ENCODE results near the gene SERPINE1. TPM values are rescaled to one million over a fixed set of nuclear protein-coding genes. Genes with fewer than 3 reads are reported as not detected.
"Not testable (repeated sequence)": the region's sequence is repeated elsewhere in the genome, so short reads cannot be mapped to it uniquely, and the experiment has no call there.

Gene SERPINE1
- total RNA-seq, 1 experiment from 2014 or later, result 480 TPM

DNA sequence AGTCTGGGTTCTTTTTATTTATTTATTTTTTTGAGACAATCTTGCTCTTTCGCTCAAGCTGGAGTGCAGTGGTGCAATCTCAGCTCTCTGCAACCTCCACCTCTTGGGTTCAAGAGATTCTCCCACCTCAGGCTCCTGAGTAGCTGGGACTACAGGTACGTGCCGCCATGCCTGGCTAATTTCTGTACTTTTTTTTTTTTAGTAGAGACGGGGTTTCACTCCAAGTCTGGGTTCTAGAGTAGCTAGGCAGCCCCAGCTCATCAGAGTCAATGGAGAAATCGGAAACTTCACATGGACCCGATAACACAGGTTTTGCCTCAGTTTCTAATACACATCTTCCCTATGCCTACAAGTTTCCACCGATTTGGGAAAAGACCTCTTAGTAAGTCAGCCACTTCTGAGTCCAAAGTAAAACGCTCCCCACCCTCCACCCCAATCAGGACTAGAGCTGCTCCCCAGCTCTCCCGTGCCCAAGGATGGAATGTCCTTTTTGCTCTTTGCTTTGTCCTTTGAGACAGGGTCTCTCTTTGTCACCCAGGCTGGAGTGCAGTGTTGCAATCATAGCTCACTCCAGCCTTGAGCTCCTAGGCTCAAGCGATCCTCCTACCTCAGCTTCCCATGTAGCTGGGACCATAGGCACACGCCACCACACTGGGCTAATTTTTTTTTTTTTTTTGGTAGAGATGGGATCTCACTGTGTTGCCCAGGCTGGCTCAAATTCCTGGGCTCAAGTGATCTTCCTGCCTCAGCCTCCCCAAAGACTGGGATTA is 3.8 kb upstream of the SERPINE1 start:
- DNase-seq (ENCODE audit: low spot score), result no peak

DNA sequence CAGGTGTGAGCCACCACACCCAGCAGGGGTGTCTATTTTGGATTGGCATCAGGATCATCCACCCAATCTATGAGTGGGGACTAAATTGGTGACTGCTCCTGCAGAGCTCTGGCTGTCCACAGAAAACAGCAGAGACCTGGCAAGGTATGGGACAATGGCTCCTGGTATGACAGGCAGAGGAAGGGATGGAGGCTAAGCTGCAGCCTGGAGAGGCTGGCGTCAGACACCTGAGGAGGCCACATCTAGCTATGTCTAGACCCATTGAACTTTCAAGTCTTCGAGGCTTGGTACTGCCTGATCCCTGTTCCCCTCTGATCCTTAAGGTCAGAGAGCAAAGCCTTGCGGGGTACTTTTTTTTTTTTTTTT is 3.2 kb upstream of the SERPINE1 start:
- DNase-seq (ENCODE audit: low spot score), result no peak

DNA sequence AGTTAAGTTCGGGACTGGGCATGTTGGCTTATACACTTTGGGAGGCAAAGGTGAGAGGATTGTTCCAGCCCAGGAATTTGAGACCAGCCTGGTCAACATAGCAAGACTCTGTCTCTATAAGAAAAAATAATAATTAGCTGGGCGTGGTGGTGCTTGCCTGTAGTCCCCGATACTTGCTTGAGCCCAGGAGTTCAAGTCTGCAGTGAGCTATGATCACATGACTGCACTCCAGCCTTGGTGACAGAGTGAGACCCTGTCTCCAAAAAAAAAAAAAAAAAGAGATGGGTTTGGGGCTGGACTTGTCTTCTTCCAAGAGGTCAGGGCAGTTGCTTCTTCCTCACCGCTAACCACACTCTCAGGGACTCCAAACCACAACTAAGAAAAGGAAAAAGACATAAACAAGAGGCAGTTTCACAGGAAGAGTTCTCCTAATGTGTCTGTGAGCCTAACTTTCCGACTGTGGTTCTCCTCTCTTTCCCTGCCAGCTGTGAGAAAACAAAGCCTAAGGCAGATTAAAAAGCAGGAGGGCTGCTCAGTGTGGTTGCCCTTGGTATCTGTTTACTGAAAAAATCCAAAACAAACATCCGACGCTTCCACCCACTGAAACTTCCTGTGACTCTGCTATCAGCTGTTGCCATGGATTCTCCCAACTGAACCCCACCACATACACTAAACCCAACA is 2.4 kb upstream of the SERPINE1 start:
- peak; percentile 93 for DNase-seq (ENCODE audit: low spot score)

DNA sequence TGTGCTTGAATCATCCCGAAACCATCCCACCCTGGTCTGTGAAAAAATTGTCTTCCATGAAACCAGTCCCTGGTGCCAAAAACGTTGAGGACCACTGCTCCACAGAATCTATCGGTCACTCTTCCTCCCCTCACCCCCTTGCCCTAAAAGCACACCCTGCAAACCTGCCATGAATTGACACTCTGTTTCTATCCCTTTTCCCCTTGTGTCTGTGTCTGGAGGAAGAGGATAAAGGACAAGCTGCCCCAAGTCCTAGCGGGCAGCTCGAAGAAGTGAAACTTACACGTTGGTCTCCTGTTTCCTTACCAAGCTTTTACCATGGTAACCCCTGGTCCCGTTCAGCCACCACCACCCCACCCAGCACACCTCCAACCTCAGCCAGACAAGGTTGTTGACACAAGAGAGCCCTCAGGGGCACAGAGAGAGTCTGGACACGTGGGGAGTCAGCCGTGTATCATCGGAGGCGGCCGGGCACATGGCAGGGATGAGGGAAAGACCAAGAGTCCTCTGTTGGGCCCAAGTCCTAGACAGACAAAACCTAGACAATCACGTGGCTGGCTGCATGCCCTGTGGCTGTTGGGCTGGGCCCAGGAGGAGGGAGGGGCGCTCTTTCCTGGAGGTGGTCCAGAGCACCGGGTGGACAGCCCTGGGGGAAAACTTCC is 784 bp upstream of the SERPINE1 start:
- DNase-seq (ENCODE audit: low spot score), result peak; percentile 89

DNA sequence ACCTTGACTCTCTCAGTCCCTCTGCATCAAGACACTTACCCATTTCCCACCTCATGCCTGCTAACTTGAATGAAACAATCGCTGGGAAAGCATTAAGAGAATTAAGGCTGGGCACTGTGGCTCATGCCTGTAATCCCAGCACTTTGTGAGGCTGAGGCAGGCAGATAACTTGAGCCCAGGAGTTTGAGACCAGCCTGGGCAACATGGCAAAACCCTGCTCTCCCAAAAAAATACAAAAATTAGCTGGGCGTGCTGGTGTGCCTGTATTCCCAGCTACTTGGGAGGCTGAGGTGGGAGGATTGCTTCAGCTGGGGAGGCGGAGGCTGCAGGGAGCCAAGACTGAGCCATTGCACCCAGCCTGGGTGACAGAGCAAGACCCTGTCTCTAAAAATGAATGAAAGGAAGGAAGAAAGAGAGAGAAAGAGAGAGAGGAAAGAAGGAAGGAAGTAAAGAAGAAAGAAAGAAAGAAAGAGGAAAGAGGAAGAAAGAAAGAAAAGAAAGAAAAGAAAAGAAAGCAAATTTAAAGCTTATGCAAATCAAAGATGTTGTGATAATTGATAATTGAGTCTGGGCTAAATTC is 646 bp downstream of the SERPINE1 start:
- no peak for DNase-seq (ENCODE audit: low spot score)

DNA sequence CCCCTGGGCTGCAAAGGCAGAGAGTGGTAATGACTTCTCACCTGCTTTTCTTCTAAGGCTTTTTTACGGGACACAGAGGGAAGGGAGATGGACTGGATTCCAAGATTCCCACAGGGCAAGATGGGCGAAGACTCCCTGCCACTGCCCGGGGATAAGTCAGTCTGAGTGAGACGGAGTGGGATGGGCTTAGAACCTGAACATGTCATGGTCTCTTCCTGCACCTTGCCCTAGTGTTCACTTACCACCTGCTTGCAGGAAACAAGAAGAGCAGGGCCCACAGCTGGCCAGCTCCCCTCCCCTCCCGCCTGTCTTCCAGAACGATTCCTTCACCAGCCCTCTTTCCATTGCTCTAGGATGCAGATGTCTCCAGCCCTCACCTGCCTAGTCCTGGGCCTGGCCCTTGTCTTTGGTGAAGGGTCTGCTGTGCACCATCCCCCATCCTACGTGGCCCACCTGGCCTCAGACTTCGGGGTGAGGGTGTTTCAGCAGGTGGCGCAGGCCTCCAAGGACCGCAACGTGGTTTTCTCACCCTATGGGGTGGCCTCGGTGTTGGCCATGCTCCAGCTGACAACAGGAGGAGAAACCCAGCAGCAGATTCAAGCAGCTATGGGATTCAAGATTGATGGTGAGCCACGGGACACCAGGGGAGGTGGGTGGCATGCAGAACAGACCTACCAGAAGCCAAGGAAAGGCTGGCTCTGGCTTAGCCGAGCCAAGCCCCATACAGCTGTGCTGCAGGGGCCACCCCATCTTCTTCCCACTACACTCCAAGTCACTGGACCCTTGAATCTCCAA is 1.3 kb downstream of the SERPINE1 start:
- peak; percentile 60 for DNase-seq (ENCODE audit: low spot score)

DNA sequence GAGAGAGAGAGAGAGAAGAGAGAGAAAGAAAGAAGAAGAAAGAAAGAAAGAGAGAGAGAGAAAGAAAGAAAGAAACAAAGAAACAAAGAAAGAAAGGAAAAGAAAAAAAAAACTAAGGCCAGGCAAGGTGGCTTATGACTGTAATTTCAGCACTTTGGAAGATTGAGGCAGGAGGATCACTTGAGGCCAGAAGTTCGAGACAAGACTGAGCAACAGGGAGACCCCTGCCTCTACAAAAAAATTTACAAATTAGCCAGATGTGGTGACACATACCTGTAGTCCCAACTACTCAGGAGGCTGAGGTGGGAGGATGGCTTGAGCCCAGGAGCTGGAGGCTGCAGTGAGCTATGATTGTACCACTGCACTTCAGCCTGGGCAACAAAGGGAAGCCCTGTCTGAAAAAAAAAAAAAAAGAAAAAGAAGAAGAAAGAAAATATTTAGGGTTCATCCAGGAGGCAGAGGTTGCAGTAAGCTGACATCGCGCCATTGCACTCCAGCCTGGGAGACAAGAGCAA is 2.8 kb downstream of the SERPINE1 start:
- no peak for DNase-seq (ENCODE audit: low spot score)

DNA sequence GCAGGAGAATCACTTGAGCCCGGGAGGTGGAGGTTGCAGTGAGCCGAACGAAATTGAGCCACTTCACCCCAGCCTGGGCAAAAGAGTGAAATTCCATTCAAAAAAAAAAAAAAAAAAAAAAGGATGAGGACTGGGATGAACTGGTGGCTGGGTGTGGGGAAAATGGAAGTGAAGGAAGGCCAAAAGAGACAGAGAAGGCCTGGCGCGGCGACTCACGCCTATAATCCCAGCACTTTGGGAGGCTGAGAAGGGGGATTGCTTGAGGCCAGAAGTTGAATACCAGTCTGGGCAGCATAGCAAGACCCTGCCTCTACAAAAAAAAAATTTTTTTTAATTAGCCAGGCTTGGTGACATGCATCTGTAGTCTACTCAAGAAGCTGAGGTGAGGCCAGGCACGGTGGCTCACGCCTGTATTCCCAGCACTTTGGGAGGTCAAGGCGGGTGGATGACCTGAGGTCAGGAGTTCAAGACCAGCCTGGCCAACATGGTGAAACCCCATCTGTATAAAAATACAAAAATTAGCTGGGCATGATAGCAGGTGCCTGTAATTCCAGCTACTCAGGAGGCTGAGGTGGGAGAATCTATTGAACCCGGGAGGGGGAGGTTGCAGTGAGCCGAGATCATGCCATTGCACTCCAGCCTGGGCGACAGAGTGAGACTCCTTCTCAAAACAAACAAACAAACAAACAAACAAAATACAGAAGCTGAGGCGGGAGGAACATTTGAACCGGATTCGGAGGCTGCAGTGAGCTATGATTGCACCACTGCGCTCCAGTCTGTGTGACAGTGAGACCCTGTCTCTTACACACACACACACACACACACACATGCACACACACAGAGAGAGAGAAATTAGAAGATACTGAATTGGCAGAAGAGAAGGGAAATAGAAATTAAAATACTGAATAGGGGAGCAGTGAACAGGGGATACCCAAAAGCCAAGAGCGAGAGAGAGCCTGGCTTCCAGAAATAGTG is 6.0 kb downstream of the SERPINE1 start:
- not testable (repeated sequence) for DNase-seq (ENCODE audit: low spot score)

DNA sequence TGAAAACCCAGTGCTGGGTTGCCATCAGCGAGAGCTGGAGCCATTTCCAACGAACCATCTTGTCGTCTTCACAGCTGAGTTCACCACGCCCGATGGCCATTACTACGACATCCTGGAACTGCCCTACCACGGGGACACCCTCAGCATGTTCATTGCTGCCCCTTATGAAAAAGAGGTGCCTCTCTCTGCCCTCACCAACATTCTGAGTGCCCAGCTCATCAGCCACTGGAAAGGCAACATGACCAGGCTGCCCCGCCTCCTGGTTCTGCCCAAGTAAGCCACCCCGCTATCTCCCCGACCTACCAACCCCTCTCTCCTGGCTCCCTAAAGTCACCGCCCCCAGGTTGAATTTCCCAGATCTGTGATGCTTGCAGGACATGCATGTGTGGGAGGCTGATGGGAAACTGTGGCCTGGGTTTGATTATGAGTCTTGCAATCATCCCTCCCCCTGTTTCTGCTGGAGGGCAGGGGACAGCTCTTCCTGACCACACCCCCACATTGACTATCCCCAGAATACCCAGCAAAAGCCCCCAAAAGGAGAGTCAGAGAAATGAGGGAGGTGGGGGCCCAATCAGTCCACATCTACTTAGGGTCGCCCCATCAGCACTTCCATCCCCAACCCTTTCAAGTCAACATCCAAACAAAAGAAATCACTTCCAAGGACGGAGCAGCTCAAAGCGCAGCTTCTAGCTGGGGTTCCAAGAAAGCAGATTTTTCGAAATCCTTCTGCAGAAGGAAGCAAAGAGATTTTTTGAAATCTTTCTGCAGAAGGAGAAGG is 6.9 kb downstream of the SERPINE1 start:
- DNase-seq (ENCODE audit: low spot score), result no peak

DNA sequence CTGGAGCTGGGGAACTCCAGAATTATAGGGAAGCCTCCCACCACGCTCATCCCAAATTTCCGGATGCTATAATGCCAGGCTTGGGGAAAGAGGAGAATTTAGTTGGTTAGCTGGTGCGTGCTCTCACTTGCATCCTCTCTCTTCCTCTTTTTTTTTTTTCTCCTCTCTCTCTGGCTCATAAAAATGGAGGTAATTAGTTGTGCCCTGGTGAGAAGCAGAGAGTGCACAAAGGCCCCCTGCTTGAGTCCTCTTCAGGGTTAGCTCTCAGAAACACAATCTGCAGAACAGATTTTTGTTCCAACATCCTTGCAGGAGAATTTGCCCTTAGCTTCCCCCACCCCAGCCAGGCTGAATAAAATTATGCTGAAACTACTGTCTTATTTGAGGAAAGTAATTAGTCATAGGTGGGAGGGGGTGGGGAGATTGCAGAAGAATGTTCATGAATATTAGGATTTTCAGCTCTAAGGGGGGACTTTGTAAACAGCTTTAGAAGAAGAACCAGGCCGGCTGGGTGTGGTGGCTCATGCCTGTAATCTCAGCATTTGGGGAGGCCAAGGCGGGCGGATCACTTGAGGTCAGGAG is 7.6 kb downstream of the SERPINE1 start:
- no peak for DNase-seq (ENCODE audit: low spot score)

DNA sequence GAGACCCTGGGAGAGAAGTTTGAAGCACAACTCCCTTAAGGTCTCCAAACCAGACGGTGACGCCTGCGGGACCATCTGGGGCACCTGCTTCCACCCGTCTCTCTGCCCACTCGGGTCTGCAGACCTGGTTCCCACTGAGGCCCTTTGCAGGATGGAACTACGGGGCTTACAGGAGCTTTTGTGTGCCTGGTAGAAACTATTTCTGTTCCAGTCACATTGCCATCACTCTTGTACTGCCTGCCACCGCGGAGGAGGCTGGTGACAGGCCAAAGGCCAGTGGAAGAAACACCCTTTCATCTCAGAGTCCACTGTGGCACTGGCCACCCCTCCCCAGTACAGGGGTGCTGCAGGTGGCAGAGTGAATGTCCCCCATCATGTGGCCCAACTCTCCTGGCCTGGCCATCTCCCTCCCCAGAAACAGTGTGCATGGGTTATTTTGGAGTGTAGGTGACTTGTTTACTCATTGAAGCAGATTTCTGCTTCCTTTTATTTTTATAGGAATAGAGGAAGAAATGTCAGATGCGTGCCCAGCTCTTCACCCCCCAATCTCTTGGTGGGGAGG is 10.8 kb downstream of the SERPINE1 start:
- no peak for DNase-seq (ENCODE audit: low spot score)

DNA sequence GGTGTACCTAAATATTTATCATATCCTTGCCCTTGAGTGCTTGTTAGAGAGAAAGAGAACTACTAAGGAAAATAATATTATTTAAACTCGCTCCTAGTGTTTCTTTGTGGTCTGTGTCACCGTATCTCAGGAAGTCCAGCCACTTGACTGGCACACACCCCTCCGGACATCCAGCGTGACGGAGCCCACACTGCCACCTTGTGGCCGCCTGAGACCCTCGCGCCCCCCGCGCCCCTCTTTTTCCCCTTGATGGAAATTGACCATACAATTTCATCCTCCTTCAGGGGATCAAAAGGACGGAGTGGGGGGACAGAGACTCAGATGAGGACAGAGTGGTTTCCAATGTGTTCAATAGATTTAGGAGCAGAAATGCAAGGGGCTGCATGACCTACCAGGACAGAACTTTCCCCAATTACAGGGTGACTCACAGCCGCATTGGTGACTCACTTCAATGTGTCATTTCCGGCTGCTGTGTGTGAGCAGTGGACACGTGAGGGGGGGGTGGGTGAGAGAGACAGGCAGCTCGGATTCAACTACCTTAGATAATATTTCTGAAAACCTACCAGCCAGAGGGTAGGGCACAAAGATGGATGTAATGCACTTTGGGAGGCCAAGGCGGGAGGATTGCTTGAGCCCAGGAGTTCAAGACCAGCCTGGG is 11.4 kb downstream of the SERPINE1 start:
- DNase-seq (ENCODE audit: low spot score), result peak; percentile 98

DNA sequence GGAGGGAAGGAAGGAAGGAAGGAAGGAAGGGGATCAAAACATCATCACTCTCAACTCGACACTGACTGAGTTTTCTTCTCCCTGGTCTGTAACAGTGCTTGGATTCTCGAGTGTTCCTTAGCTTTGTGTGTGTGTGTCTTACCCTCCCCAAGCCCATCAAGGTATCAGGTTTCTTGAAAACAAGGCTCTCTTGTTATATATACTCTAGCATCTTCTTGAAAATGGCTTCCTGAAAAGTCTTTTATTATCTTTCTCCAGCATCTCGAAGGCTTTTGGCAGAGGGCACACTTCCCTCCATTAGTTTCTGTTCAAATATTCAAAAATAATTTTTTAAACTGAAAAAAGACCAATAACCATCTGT is 13.4 kb downstream of the SERPINE1 start:
- DNase-seq (ENCODE audit: low spot score), result no peak

DNA sequence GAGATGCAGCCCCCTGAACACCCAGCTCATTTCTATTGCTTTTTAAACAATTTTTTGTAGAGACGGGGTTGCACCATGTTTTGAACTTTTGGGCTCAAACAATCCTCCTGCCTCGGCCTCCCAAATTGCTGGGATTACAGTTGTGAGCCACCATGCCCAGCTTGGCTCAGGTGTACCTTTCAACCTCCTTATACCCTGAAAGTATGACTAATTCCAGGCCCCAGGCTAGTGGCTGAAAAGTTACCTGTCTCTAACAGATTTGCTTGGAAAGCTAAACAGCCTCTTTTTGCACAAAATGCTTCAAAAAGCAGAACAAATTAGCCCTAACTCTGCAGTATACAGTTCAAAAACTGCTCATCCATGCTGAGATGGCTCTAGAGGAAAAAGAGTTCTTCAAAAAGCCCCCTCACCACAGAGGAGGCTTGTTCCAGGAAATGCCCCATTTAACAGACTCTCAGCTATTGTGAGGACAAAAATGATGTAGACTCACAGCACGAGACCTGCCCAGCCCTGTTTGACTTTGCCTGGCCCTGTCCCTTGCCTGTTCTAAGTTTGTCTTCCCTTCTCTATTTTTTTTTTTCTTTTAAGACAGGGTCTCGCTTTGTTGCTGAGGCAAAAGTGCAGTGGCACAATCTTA is 14.0 kb downstream of the SERPINE1 start:
- no peak for DNase-seq (ENCODE audit: low spot score)

DNA sequence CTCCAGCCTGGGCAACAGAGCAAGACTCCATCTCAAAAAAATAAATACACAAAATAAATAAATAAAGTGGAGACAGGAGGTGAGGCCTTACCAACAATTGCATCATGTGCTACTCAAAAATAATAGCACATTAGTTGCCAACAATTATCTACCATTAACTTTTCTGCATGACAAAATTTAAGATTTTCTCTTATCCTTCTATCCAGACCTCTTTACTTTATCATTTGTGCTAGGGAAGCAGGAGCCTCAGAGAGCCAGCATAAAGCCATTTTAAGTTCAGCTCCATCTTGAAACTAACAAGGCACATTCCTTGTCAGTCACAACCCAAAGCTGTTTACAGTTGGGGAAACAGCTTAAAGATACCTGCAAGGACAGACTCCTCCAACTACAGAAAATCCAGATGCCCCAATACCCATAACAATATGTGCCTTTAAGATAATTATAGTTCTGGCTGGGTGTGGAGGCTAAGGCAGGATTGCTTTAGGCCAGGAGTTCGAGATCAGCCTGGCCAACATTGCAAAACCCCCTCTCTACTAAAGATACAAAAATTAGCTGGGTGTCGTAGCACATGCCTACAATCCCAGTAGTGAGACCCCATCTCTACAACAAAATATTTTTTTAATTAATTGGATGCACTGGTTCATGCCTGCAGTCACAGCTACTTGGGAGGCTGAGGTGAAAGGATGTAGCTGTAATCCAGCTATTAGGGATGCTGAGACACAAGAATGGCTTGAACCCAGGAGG is 25.2 kb downstream of the SERPINE1 start:
- DNase-seq (ENCODE audit: low spot score), result no peak

DNA sequence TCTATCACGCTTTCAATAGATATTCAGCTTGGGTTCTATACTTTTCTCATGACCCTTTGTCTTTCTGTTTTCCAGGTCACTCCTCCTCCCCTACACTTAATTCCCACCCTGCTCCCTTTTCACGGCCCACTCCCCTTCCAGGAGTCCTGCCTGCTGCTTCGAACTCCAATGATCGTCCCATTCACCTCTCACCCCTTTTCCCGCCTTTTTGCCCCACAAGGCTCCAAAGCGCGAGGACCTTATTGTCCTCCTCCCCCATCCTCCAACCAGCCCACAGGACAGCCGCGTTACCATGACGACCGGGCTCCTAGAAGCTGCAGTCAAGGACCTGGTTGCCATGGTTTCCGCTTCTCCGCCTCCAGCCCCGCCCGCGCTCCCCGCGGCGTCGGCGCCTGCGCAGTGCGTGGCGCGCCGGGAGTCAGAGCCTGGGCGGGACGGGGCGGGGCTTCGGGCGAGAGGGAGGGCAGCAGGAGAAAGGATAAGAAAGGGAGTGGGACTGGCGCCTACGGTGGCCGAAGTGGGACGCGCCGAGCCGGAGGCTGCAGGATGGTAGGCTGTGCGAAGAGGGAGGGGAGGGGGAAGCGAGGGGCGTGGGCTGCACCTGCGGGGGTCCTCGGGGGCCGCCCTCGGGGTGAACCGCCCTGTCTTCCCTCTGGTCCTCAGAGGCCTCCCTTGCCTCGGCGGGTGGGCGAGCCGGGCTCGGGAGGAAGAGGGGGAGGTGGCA is 27.2 kb downstream of the SERPINE1 start, which contains the start of gene AP1S1:
Gene AP1S1, plus strand, starts transcription at position 508 of the 724 bp plus-strand sequence. Its CDS starts 39 bp downstream, at position 547.
- DNase-seq (ENCODE audit: low spot score), result peak; percentile 92
